A172 (cell line): ENCODE measurements around the gene TEDC2. TPM values are rescaled to one million over a fixed set of nuclear protein-coding genes. Genes with fewer than 3 reads are reported as not detected.
A peak's percentile ranks its signal among the peaks of the same experiment; 100 is the strongest.

Source experiments
- DNase-seq: peaks from one replicate; pipeline ENCODE4 v3.0.0-alpha.2; 2015; ENCODE audit warnings: low spot score
- total RNA-seq: library from RNA; depleted of rRNA; stranded (reverse); fragments of >200 nt; shearing (Covaris generic); gene quantifications from 2 replicates; pipeline ENCODE4 v1.2.3, GENCODE V29; 2014

Gene TEDC2
- total RNA-seq, 1 experiment from 2014 or later = 33.2 TPM

DNA sequence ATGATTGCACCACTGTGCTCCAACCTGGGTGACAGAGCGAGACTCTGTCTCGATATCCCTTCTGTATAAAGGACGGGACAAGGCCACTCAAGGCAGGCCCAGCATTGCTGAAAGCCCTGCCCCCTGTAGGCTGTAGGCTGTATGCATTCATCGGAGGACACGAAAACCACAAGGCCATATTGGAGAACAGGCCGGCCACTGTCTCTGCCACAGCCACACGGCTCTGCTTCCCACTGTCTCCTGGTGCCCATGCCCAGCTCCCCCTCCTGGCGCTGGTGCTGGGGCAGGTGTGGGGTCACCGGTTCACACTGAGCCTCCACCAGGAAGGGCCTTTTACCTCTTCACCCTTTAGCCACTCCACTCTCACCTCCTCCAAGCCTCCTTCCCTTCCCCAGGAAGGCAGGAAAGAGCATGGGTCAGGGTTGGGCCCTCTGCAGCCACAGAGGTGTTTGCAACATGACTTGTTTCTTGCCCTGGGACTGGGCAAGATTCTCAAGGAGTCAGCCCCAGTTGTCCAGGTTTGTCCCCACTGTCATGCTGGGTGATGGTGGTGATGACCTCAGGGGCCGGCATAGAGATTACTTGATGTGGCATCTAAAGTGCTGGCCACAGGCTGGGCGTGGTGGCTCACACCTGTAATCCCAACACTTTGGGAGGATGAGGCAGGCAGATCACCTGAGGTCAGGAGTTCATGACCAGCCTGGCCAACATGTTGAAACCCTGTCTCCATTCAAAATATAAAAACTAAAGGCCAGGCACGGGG lies 5.9 kb downstream of the TEDC2 start:
- no peak for DNase-seq

DNA sequence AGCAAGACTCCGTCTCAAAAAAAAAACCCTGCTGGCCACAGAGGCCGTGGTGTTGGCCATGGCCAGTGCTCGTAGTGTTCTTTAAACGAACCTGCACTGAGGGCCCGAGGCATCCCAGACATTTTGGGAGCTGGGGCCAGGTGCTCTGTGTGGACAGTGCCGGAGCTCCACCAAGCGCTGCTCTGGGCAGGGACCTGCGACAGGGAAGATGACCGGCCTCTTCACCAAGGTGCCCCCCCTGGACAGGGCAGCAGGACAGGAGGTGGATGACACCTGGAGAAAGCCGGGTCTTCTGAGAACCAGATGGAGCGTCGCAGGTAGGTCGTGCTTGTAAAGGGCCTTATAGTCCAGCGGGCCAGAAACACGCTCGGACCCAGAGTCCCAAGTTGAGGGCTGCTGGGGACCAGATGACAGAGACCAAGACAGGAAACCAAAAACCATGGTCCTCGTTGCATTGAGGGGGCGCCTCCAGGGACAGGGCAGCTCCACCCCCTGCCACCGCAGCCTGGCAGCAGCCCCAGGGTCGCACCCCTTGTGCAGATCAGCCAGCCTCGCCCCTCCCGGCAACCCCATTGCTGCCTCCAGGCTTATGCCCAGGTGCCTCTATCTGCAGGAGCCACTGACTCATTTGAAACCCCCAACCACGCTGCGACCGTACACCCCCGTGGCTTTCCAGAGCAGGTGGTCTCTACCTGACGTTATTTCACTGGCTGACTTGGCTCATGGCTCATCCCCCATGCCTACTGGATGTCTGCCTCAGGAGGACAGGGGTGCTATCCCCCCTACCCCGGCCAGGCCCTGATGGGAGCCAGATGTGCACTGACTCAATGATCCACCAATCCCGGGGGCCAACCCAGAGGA lies 7.0 kb downstream of the TEDC2 start:
- no peak for DNase-seq

DNA sequence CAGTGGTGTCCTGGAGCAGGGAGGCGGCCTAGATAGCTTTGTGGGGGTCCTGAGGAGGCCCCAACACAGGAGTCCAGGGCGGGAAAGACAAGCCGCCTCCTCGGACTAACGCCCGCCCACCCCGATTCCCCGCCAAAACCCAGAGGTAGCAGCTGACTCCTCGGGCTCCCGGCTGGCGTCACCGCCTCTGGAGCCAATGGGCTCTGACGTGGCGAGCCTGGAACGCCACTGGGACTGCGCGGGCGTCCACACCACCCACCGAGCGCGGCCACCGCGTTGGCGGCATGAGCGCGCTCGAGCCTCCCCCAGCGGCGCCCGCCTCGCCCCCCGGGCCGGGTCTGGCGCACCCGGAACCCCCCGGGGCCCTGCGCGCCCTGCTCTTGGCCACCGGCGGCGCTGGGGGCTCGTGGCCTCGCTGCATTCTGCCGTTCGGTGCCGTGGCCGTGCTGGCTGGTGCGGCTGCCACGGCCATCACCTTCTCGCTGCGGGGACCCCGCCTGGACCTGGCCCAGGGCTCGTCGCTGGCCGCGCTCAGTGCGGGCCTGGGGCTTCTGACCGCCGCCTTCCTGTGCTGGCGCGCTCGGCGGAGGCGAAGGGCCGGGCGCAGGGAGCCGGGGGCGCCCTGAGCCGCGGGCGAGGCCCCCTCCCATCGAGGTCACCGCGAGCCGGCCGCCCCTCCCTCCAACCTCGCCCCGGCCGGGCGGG lies 7.8 kb downstream of the TEDC2 start:
- peak; percentile 70 for DNase-seq

DNA sequence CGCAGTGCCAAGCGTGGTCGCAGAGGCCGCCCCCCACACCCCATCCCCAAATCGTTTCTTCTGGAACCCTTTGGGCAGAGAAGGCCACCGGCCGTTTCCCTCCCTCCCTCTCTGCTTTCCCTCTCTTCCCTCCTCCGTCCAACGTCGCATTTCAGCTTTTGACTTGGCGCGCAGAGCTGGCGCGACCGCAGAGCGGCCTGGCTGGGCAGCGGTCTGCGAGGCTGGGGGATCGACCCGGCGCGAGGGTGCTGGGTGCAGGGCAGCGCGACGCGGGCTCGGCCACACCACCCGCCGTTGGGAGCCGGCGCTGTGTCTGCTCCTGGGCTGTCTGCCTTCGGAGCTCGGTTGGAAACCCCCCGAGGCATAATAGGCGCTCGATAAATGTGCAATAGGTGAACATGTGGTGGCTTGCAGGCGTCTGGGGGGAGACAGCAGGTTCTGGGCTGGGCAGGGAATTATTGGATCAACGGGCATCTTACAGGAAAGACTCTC lies 8.4 kb downstream of the TEDC2 start:
- DNase-seq = no peak

DNA sequence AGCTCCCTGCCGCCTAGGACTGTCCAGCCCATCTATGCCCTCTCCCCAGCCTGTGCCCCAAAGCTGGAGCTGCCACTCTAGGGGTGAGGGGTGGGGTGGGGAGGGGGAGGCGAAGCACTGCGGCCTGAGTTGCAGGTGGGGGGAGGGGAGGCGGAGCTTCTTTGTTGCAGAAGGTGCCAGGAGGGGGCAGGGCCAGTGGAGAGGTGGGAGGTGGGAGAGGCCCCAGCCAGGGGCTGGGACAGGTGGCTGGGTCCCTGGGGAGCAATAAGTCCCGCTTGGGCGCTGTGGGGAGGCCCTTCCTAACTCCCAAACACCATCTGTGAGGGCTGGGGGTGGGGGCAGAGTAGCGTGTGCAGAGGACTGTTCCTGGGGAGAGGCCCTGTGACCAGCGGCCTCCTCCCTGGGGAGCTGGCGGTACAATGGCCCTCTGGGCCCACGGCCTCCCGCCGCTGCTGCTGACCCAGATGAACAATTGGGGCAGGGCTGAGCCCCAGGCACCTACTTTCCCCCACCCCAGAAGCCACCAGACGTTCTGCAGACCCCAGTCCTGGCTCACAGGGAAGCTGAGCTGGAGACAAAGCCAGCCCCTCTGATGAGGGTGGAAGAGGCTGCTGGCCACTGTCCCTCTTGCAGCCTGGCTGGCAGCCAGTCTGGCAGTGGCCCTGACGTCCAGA lies 9.0 kb downstream of the TEDC2 start:
- DNase-seq = peak; percentile 46

DNA sequence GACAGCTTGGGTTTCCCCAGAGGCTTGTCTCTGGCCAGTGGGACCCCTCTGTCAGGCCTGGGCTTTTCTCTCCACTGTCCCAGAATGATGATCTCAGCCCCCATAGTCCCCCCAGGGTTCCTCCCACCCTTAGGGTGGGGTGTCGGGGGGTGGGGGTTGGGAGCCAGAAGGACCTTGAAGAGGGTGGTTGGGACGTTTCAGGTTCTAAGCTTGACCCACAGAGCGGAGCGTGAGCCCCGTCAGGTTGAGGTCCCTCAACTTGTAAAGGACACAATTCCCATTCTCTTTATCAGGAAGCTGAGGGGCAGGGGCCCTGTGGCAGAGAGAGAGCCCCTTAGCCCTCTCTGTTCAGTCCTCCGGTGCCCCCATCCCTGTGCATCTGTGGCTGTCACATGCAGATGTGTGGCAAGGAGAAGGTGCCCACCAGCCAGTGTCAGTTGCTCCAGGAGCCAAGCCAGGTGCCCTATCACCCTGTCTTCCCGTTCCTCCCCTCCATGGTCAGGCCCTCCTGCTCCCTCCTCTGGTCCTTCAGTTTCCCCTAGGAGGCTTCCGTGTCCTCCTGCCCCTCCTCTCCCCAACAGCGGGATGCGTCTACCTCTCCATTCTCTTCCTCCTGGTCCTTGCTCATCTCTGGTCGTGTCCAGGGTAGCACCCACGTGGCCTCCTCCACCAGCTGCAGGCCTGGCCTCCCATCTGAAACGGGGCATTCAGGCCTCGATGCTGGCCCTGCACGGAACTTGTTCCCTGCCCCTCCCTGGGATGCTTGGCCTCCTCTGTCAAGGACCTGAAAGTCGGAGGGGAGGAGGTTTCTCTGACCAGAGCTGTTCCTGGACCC lies 9.7 kb downstream of the TEDC2 start:
- no peak for DNase-seq

DNA sequence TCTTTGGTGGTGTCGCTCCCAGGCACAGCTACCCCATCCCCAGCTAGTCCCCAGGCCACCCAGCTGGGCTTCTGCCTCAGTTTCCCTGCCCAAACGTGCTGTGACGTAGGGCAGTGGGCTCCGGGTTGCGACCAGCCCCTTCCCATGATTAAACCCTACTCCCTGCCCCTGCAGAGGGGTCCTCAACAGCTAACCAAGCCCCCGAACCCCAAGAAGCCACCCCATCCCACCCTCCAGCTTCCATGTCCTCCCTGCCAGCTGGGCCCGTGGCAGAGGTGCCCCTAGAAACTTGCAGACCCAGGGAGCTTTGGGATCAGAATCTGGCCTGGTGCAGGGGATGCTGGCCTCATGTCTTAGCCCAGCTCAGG lies 10.3 kb downstream of the TEDC2 start:
- no peak for DNase-seq

DNA sequence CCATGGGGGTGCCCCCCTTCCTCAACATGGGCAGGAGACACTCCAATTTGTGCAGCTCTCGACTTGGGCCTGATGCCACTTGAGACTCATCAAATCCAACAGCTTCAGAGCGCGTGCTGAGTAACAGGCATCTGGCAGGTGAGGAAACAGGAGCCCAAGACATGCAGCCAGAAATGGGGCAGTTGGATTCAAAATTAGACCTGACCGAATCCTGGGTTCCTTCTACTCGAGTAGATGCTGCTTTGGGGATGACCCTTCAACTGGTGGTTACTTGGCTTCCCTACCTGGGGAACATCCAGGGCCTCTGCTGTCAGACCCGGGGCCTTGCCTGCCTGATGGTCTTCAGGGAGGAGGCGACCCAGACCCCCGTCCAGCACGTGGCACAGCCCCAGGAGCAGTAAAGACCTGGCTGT lies 10.7 kb downstream of the TEDC2 start:
- no peak for DNase-seq

DNA sequence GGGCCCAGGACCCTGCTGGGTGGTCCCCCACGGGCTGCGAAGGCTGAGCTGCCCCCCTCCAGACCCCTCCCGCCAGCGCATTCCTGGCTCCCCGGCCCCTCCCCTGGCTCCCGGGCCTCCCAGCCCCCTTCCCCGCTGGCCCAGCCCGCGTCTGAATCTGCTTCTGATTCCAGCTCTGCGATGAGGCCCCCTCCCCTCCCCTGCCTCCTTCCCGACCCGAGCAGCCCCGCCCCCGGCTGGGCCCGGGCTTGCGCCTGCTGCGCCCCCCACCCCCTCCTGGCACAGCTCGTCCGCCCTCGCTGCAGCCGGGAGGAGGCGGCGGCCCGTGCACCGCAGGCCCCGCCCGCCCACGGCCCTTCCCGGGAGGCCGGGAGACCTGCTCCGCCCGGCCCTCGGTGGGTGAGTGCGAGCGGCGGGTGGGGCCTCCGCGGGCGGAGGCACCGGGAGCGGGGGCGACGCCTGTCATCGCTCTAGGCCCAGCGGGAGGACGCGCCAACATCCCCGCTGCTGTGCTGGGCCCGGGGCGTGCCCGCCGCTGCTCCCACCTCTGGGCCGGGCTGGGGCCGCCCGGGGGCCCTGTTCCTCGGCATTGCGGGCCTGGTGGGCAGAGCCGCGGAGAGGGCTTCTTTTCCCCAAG lies 11.2 kb downstream of the TEDC2 start, which contains the start of gene NTN3:
Gene NTN3 (plus strand): TSS at position 282 of the 637 bp plus-strand sequence. CDS start 405 bp downstream, outside the sequence.
- DNase-seq = no peak

DNA sequence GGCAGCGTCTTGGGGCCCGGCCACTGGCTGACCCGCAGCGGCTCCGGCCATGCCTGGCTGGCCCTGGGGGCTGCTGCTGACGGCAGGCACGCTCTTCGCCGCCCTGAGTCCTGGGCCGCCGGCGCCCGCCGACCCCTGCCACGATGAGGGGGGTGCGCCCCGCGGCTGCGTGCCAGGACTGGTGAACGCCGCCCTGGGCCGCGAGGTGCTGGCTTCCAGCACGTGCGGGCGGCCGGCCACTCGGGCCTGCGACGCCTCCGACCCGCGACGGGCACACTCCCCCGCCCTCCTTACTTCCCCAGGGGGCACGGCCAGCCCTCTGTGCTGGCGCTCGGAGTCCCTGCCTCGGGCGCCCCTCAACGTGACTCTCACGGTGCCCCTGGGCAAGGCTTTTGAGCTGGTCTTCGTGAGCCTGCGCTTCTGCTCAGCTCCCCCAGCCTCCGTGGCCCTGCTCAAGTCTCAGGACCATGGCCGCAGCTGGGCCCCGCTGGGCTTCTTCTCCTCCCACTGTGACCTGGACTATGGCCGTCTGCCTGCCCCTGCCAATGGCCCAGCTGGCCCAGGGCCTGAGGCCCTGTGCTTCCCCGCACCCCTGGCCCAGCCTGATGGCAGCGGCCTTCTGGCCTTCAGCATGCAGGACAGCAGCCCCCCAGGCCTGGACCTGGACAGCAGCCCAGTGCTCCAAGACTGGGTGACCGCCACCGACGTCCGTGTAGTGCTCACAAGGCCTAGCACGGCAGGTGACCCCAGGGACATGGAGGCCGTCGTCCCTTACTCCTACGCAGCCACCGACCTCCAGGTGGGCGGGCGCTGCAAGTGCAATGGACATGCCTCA lies 12.0 kb downstream of the TEDC2 start:
- no peak for DNase-seq

DNA sequence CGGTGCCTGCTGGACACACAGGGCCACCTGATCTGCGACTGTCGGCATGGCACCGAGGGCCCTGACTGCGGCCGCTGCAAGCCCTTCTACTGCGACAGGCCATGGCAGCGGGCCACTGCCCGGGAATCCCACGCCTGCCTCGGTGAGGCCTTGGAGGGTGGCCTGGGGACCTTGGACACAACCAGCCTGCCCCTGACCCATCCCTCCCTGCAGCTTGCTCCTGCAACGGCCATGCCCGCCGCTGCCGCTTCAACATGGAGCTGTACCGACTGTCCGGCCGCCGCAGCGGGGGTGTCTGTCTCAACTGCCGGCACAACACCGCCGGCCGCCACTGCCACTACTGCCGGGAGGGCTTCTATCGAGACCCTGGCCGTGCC lies 12.6 kb downstream of the TEDC2 start:
- DNase-seq = no peak

DNA sequence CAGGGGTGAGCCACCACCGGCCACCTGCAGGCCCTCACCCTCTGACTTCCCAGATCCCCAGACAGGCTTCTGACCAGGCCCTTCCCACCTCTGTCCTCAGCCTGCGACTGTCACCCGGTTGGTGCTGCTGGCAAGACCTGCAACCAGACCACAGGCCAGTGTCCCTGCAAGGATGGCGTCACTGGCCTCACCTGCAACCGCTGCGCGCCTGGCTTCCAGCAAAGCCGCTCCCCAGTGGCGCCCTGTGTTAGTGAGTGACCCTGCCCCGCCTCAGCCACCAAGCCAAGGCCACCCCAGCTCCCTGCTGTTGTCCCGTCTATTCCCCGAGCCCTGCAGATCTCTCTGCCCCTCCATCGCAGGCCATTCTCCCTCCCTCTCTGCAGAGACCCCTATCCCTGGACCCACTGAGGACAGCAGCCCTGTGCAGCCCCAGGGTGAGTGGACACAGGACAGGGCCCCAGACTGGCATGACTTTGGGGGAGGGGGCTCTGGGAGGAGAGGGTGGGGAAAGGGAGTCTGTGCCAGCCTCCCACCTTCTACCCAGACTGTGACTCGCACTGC lies 13.1 kb downstream of the TEDC2 start:
- no peak for DNase-seq

DNA sequence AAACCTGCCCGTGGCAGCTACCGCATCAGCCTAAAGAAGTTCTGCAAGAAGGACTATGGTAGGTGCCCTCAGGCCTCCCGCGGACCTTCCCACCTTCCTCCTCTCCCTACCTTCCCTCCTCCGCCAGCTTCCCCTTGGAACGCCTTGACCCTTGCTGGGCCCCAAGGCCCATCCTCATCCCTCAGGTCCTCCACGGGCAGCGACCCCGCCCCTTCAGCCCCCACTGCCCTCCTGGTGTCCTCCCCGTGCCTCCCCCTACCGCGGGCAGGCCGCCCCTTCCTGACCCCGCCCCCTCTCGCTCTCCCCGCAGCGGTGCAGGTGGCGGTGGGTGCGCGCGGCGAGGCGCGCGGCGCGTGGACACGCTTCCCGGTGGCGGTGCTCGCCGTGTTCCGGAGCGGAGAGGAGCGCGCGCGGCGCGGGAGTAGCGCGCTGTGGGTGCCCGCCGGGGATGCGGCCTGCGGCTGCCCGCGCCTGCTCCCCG lies 13.6 kb downstream of the TEDC2 start:
- no peak for DNase-seq

DNA sequence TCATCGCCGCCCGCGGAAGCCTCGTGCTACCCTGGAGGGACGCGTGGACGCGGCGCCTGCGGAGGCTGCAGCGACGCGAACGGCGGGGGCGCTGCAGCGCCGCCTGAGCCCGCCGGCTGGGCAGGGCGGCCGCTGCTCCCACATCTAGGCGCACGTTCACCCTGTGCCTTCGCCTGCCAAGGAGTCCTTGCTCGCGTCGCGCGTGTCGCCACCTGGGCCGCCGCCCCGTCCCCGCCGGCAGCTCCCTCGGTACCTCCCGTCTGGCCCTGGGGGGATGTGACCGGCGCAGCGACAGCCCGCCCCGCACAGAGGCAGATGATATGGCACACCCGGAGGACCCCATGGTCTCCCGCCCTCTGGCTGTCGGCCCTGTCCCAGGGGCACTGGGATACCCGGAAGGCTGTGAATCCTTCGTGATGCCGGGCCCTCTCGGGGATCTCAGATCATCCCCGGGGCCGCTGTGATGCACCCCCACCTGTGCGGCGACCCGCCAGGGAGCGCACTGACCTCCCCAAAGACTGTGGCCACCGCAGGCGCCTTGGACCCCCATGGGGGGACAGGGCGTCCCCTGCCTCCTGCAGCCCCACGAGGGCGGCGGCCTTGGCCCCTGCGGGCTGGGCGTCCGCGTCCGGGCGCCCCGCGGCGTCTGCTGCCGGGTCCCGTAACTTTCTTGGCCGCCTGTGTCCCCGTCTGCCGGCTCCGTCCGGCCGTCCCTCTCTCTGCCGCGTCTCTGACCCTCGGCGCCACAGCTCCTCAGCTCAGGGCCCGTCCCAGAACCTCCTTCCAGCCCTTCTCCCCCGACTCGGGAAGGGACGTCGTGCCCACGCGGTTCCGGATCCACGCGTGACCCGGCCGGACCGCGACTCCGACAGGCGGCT lies 14.3 kb downstream of the TEDC2 start:
- no peak for DNase-seq

DNA sequence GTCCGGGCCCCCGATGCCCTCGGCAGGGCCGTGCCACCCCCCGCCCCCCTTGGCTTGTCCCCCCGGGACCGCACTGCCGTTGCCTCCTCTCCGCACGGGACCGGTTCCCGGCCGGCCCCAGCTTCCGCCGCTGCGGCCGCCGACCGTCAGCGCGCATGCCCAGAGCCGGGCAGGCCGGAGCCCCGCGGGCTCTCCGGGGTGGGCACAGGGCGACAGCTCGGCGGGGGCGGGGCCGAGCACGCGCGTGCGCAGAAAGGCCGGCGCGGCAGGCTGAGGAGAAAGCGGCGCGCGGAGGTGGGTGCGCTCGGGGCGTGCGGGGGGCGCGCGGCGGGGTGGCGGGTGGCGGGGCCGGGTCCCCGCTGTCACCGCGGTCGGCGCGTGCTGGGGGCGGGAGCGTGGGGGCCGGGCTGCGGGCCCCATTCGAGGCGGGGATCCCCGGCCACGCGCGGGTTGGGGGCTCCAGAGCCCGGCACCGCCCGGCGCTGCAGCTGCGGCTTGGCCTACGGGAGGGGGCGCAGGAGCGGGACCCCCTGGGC lies 15.0 kb downstream of the TEDC2 start, which contains the start of gene TBC1D24:
Gene TBC1D24 (plus strand): TSS at position 251 of the 536 bp plus-strand sequence. CDS start 21,022 bp downstream, outside the sequence.
- DNase-seq = peak; percentile 57

DNA sequence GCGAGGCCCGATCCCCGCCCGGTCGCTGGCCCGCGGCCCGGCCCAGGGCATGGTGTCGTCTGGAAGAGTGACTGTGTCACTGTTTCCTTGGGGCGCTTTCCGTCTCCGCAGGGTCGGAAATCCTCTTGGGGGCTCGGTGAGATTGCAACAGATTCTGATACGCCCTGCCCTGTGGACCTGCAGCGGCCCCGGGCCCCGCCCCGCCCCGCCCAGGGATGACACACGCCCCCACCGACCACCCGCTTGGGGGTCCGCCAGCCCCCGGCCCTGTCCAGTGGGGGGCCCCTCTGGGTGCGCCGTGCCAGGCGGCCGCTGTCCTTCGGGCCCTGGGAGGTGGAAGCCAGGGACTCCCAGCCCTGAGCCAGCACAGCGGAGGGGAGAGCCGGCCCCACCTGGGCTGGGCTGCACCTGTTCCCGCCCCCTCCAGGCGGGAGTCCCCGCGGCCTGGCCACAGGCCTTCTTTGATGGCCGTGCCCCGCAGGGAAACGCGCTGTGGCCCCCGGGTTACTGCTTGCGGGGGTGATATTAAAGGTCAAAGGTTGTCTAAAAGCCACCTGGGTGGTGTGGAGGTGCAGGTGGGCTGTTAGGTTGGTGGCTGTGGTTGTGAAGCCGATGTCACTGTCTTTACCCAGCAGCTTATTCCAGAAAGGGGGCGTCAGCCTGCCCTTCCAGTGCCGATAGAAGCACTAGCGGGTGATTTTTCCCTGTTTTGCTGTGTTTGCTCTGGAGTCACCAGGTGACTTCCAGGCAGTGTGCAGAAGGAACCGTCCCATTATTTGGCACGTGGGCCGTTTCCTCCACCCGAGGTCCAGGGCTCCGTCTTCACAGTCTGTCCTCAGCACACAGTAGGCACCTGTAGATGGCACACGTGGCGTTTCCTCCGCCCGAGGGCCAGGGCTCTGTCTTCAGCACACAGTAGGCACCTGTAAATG lies 15.8 kb downstream of the TEDC2 start:
- DNase-seq = no peak
